GM12891 (cell line): ENCODE measurements around the gene COPE.

Experiments used
- POLR2AphosphoS5 ChIP-seq: IDR thresholded peaks from 2 replicates; pipeline ENCODE4 v1.6.1; 2011; ENCODE audit warnings: low read depth, low read length, control low read depth
- SPI1 ChIP-seq: IDR thresholded peaks from 2 replicates; pipeline ENCODE4 v1.6.1; 2011; ENCODE audit warnings: low read depth, low read length, control low read depth

GRCh38 chr19:18939163-18939562 lies 20.0 kb upstream of the COPE start:
- TF ChIP-seq POLR2AphosphoS5 (no peak), SPI1 (no peak)
